ENCODE results near the gene CYP27C1. TPM values are rescaled to one million over a fixed set of nuclear protein-coding genes. Genes with fewer than 3 reads are reported as not detected.

CYP27C1 gene
- total RNA-seq, 1 experiment from 2014 or later, result not detected

- no peaks in the 10 kb centered on the region for H3K9me3 ChIP-seq (ENCODE audit: control insufficient read depth in 1 of 2, insufficient read depth in 1 of 2, low read depth in 1 of 2, low read length in 2 of 2)
- H3K9me2 ChIP-seq (ENCODE audit: insufficient read depth), result no peaks in the 10 kb centered on the region
- H3K4me3 ChIP-seq (replicated peaks in 1 of 2; ENCODE audit: low read depth in 1 of 2, low read length in 2 of 2), result no peak overlapping the region
- TF ChIP-seq POLR2A (IDR thresholded peaks at IDR 0.05; ENCODE audit: borderline replicate concordance, extremely low read depth, insufficient read depth, insufficient read length), result no peak
- H3K27ac ChIP-seq (ENCODE audit: low read depth, low read length), result no peak overlapping the region
- no peak overlapping the region for H2AFZ ChIP-seq (ENCODE audit: low read depth, low read length, poor library complexity, severe bottlenecking)
- no peaks in the 10 kb centered on the region for H3K27me3 ChIP-seq (ENCODE audit: insufficient read depth, low read length)
- RAD21 ChIA-PET (ENCODE audit: low non-redundant PET in 1 of 2, low total read pairs in 2 of 2, uncharacterized antibody in 2 of 2, unreplicated experiment in 2 of 2), result interaction anchor here in 1 of 2 experiments (0.6 kb wide), 1 partner anchor 118 kb away, joined by 3 read pairs; no protein-coding TSS in a partner anchor
- ATAC-seq (no peak), DNase-seq (ENCODE audit: low read depth, low spot score) (no peak)
- POLR2A ChIA-PET, result no interaction called here
- no peaks in the 10 kb centered on the region for H3K36me3 ChIP-seq (ENCODE audit: control insufficient read depth in 1 of 2, insufficient read depth in 2 of 2, low read length in 2 of 2)
- H3K4me2 ChIP-seq (ENCODE audit: low read length), result no peak overlapping the region
- H4K20me1 ChIP-seq (ENCODE audit: insufficient read depth), result no peaks in the 10 kb centered on the region
- no TSS peak for BruUV-seq (replicated peaks)
- CTCF ChIA-PET, result no interaction called here
- peaks cover 2 to 5% of the 10 kb centered on the region in 2 experiments; a peak in 2 of 4 replicates for H3K4me1 ChIP-seq (ENCODE audit: control insufficient read depth in 1 of 2, insufficient read depth in 2 of 2, low read length in 2 of 2)
- H3K9ac ChIP-seq (ENCODE audit: low read length), result no peak overlapping the region
- no peaks in the 10 kb centered on the region for H3K79me2 ChIP-seq (ENCODE audit: insufficient read depth, low read length)
- intact Hi-C loops (cut with micrococcal nuclease), result no loop called here
Observed at GRCh38 chr2:127185705-127186104, 34.4 kb downstream of the CYP27C1 start.

DNA sequence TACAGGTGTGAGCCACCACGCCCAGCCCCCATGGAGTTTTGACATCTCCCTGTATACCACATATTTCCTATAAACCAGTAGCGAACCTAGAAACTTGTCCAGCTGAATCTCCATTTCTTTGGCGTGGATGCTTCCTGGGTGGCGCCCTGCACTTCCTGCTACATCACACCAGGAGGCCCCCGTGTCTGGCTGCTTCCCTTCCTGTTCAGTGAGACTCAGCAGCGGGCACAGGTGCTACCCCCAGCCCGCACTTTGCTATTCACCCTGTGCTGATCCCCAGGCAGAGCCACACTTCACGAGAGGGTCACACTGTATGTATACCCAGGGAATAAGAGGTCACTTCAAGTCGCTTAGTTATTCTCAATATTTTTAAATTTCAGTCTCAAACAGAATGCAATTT is 35.0 kb downstream of the CYP27C1 start:
- Histone ChIP-seq H3K9ac (ENCODE audit: low read length) (no peak overlapping the region), H3K27ac (ENCODE audit: low read depth, low read length) (no peak overlapping the region), H3K4me3 (replicated peaks in 1 of 2; ENCODE audit: low read depth in 1 of 2, low read length in 2 of 2) (no peak overlapping the region), H3K9me3 (ENCODE audit: control insufficient read depth in 1 of 2, insufficient read depth in 1 of 2, low read depth in 1 of 2, low read length in 2 of 2) (0 out of 4 replicates have a peak, but pooled peaks cover 0 to 2% of the 10 kb centered on the region in 2 experiments), H2AFZ (ENCODE audit: low read depth, low read length, poor library complexity, severe bottlenecking) (peak overlapping the region; percentile 50), H3K27me3 (ENCODE audit: insufficient read depth, low read length) (no peaks in the 10 kb centered on the region), H3K36me3 (ENCODE audit: control insufficient read depth in 1 of 2, insufficient read depth in 2 of 2, low read length in 2 of 2) (no peaks in the 10 kb centered on the region), H3K4me1 (ENCODE audit: control insufficient read depth in 1 of 2, insufficient read depth in 2 of 2, low read length in 2 of 2) (peaks cover 2 to 5% of the 10 kb centered on the region in 2 experiments; a peak in 2 of 4 replicates), H4K20me1 (ENCODE audit: insufficient read depth) (no peaks in the 10 kb centered on the region), H3K9me2 (ENCODE audit: insufficient read depth) (no peaks in the 10 kb centered on the region), H3K4me2 (ENCODE audit: low read length) (peak overlapping the region; percentile 13; the same call in 1 of the 2 replicates), H3K79me2 (ENCODE audit: insufficient read depth, low read length) (no peaks in the 10 kb centered on the region)
- no peak for DNase-seq (ENCODE audit: low read depth, low spot score)
- intact Hi-C loops (cut with micrococcal nuclease), result no loop called here
- TF ChIP-seq FOSL1 (IDR thresholded peaks at IDR 0.05; ENCODE audit: low read depth) (no peak), MAX (IDR thresholded peaks at IDR 0.05) (no peak), CTCF (IDR thresholded peaks at IDR 0.05 in 2 of 3, conservative IDR thresholded peaks at IDR 0.05 in 1 of 3; ENCODE audit: borderline replicate concordance in 1 of 3, insufficient read depth in 1 of 3, low read depth in 2 of 3, low read length in 2 of 3) (peak in 2 of 3 experiments; percentile 12 to 23; a peak in 1 of 6 replicates)
- ChIA-PET CTCF (no interaction called here), RAD21 (ENCODE audit: low non-redundant PET in 1 of 2, low total read pairs in 2 of 2, uncharacterized antibody in 2 of 2, unreplicated experiment in 2 of 2) (no interaction called here), POLR2A (no interaction called here)
- no TSS peak for BruUV-seq (replicated peaks)
- ATAC-seq, result peak; percentile 69
